B cell (primary cell): ENCODE data around the gene PLCB1. TPM values are rescaled to one million over a fixed set of nuclear protein-coding genes. Genes with fewer than 3 reads are reported as not detected.

Experiments
- ATAC-seq: fragments of 200-7000 bp; cut with Tn5 transposase; one replicate; pipeline ENCODE4 v1.10.0; 2021; ENCODE audit warnings: low read depth, mild to moderate bottlenecking, moderate number of reproducible peaks, moderate library complexity
- CTCF ChIA-PET: fragments of 350-600 bp; sonication (Branson Sonifier 250); formaldehyde crosslinking; loops from one replicate; lab custom pipeline; 2021; ENCODE audit warnings: antibody characterized with exemption, inconsistent platforms; lab: Charles Lee
- POLR2A ChIA-PET: fragments of 350-600 bp; sonication (Branson Sonifier 250); formaldehyde crosslinking; loops from one replicate; lab custom pipeline; 2021; ENCODE audit warnings: antibody characterized with exemption; lab: Charles Lee
- DNase-seq: peaks from one replicate; pipeline ENCODE4 v3.0.0; 2013
- H2AFZ ChIP-seq: 2 replicates; pipeline ENCODE4 v1.6.1; 2012; ENCODE audit warnings: mild to moderate bottlenecking, low read depth, low read length; ENCODE audit not compliant: insufficient read depth, poor library complexity, severe bottlenecking
- H3K27ac ChIP-seq, 2 donors: 1 replicate in 1 of 2; 2 replicates in 1 of 2; pipeline ENCODE4 v1.5.1; 2012 to 2013; ENCODE audit warnings: low read length in 2 of 2, mild to moderate bottlenecking in 2 of 2, moderate library complexity in 1 of 2
- H3K27me3 ChIP-seq, 4 experiments: fragments of 200-600 bp in 1 of 4; sonication (generic) in 1 of 4; replicated peaks in 1 of 4; 1 replicate in 2 of 4; 2 replicates in 2 of 4; pipeline versions ENCODE4 v1.6.1 to v1.7.0; 2013 to 2016; ENCODE audit warnings: low read length in 3 of 4, mild to moderate bottlenecking in 2 of 4, mixed read lengths in 1 of 4, moderate library complexity in 1 of 4; ENCODE audit not compliant: insufficient read depth in 4 of 4, control insufficient read depth in 3 of 4; ENCODE audit errors: control extremely low read depth in 1 of 4
- H3K36me3 ChIP-seq, 2 experiments: replicated peaks in 1 of 2; 1 replicate in 1 of 2; 2 replicates in 1 of 2; pipeline versions ENCODE4 v1.6.1 to v1.7.1; 2013; ENCODE audit warnings: low read length in 1 of 2; ENCODE audit not compliant: insufficient read depth in 2 of 2, control insufficient read depth in 1 of 2; ENCODE audit errors: control extremely low read depth in 1 of 2, extremely low read depth in 1 of 2
- H3K4me1 ChIP-seq, 2 donors: fragments of 200-600 bp in 1 of 2; sonication (generic) in 1 of 2; 1 replicate in 1 of 2; 2 replicates in 1 of 2; pipeline versions ENCODE4 v1.5.1 to v1.6.1; 2013 to 2017; ENCODE audit warnings: low read length in 2 of 2; ENCODE audit not compliant: control insufficient read depth in 2 of 2, insufficient read depth in 2 of 2
- H3K4me2 ChIP-seq: replicated peaks from 2 replicates; pipeline ENCODE3; 2012; ENCODE audit warnings: mild to moderate bottlenecking, low read depth, low read length; ENCODE audit not compliant: poor library complexity, severe bottlenecking
- H3K4me3 ChIP-seq, 5 experiments: fragments of 200-600 bp in 1 of 5; sonication (generic) in 1 of 5; 1 replicate in 3 of 5; 2 replicates in 2 of 5; pipeline versions ENCODE4 v1.5.1 to v1.7.0; 2011 to 2016; ENCODE audit warnings: low read length in 4 of 5, mild to moderate bottlenecking in 4 of 5, low read depth in 2 of 5, control low read depth in 1 of 5, moderate library complexity in 1 of 5; ENCODE audit not compliant: insufficient read depth in 1 of 5; ENCODE audit errors: control extremely low read depth in 1 of 5, extremely low read depth in 1 of 5
- H3K79me2 ChIP-seq: fragments of 200-600 bp; sonication (generic); one replicate; pipeline ENCODE4 v1.6.0; 2016; ENCODE audit warnings: low read length; ENCODE audit not compliant: control insufficient read depth, insufficient read depth
- H3K9ac ChIP-seq: fragments of 200-600 bp; sonication (generic); 2 replicates; pipeline ENCODE4 v1.6.1; 2017; ENCODE audit warnings: mild to moderate bottlenecking, low read length, moderate library complexity
- H3K9me3 ChIP-seq, 3 donors: one replicate each; pipeline versions ENCODE4 v1.6.1 to v1.7.1; 2013; ENCODE audit warnings: low read length in 2 of 3; ENCODE audit not compliant: control insufficient read depth in 2 of 3, insufficient read depth in 1 of 3; ENCODE audit errors: control extremely low read depth in 1 of 3
- H4K20me1 ChIP-seq: 2 replicates; pipeline ENCODE4 v1.6.0; 2012; ENCODE audit warnings: mild to moderate bottlenecking, low read length; ENCODE audit not compliant: insufficient read depth, control insufficient read depth, poor library complexity, severe bottlenecking
- H3K27ac Mint-ChIP-seq: one replicate; pipeline ENCODE4 v1.8.0; 2021; ENCODE audit warnings: mixed read lengths
- H3K27me3 Mint-ChIP-seq: one replicate; pipeline ENCODE4 v1.8.0; 2021; ENCODE audit warnings: mixed read lengths
- H3K4me1 Mint-ChIP-seq: one replicate; pipeline ENCODE4 v1.8.0; 2021; ENCODE audit warnings: mixed read lengths
- H3K4me3 Mint-ChIP-seq: one replicate; pipeline ENCODE4 v1.8.0; 2021; ENCODE audit warnings: mixed read lengths
- H3K9me3 Mint-ChIP-seq: one replicate; pipeline ENCODE4 v1.8.0; 2022; ENCODE audit warnings: mixed read lengths; ENCODE audit not compliant: insufficient read depth
- EZH2 ChIP-seq: IDR thresholded peaks from 2 replicates; pipeline ENCODE4 v1.6.1; 2012; ENCODE audit warnings: borderline replicate concordance, low read depth, mild to moderate bottlenecking, moderate library complexity, low read length; ENCODE audit not compliant: insufficient read depth, poor library complexity, severe bottlenecking
- WGBS: methylation state at CpG from one replicate; pipeline ENCODE4 v1.1.5; 2013; ENCODE audit warnings: missing lambda C conversion rate; ENCODE audit not compliant: insufficient coverage; 5-methylcytosine and 5-hydroxymethylcytosine counted together
- intact Hi-C: fragments of 100-400 bp; cut with micrococcal nuclease; formaldehyde crosslinking; loops from one replicate; pipeline ENCODE4 v1.10.0; 2022
- polyA plus RNA-seq: library from polyadenylated mRNA; depleted of rRNA; stranded (reverse); fragments of >200 nt; gene quantifications from 2 replicates; pipeline ENCODE4 v1.2.3, GENCODE V29; 2012
- total RNA-seq, 2 donors: library from RNA; stranded (reverse); fragments of 120-200 nt in 1 of 2; gene quantifications; 1 replicate in 1 of 2; 2 replicates in 1 of 2; pipeline versions ENCODE4 v1.2.3 to v1.2.4, GENCODE V29; 2013 to 2022
- TF ChIP-seq, protein P1 (sequence below): fragments of 200-600 bp; IDR thresholded peaks from one replicate; pipeline ENCODE4 v1.8.0; 2022; ENCODE audit warnings: antibody characterized with exemption, mild to moderate bottlenecking

PLCB1 gene
- total and polyA plus RNA-seq, 2 donors (not counting 1 experiment from before 2014, with no cell fraction given) = 0.18 to 0.47 TPM

DNA sequence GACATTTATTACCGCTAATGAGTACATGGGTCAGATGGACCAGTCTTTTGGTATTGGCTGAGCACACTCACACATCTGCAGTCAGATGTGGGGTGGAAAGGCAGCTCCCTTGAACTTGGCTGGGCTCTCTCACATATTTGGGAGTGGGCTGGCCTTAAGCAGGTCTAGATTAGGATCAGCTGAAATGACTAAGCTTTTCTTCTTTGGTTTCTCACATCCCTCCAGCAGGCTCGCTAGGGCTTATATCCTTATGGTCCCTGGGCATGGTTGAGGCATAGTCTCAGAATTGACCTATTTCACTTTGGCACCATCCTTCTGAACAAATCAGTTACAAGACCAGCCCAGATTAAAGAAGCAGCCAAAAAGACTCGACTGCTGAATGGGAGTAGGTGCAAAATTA is 14.4 kb upstream of the PLCB1 start:
- DNase-seq (no peak), ATAC-seq (no peak)
- intact Hi-C loops = no loop called here
- Histone ChIP-seq H3K27ac (no peak overlapping the region), H4K20me1 (no peaks in the 10 kb centered on the region), H3K4me1 (no peaks in the 10 kb centered on the region), H2AFZ (no peak overlapping the region), H3K27me3 (no peaks in the 10 kb centered on the region), H3K4me2 (no peak overlapping the region), H3K9ac (no peak overlapping the region), H3K79me2 (no peaks in the 10 kb centered on the region), H3K4me3 (no peak overlapping the region), H3K36me3 (no peaks in the 10 kb centered on the region), H3K9me3 (no peaks in the 10 kb centered on the region)
- Mint-ChIP-seq H3K27me3 (no peaks in the 10 kb centered on the region), H3K27ac (no peak overlapping the region), H3K4me1 (no peaks in the 10 kb centered on the region), H3K9me3 (no peaks in the 10 kb centered on the region), H3K4me3 (no peak overlapping the region)
- ChIA-PET POLR2A (no interaction called here), CTCF (no interaction called here)
- TF ChIP-seq, protein P1, sequence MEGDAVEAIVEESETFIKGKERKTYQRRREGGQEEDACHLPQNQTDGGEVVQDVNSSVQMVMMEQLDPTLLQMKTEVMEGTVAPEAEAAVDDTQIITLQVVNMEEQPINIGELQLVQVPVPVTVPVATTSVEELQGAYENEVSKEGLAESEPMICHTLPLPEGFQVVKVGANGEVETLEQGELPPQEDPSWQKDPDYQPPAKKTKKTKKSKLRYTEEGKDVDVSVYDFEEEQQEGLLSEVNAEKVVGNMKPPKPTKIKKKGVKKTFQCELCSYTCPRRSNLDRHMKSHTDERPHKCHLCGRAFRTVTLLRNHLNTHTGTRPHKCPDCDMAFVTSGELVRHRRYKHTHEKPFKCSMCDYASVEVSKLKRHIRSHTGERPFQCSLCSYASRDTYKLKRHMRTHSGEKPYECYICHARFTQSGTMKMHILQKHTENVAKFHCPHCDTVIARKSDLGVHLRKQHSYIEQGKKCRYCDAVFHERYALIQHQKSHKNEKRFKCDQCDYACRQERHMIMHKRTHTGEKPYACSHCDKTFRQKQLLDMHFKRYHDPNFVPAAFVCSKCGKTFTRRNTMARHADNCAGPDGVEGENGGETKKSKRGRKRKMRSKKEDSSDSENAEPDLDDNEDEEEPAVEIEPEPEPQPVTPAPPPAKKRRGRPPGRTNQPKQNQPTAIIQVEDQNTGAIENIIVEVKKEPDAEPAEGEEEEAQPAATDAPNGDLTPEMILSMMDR = no peak
- no peak for TF ChIP-seq EZH2
- WGBS = 100% methylated on average over 1 of the region's 3 CpGs

- H3K4me3 Mint-ChIP-seq = no peak overlapping the region
- no peak overlapping the region for H3K27ac Mint-ChIP-seq
- Histone ChIP-seq H3K27me3 (no peaks in the 10 kb centered on the region), H3K4me2 (no peak overlapping the region), H3K4me3 (no peak overlapping the region), H3K79me2 (no peaks in the 10 kb centered on the region), H3K27ac (no peak overlapping the region), H4K20me1 (no peaks in the 10 kb centered on the region), H3K4me1 (no peaks in the 10 kb centered on the region), H3K9me3 (no peaks in the 10 kb centered on the region), H3K9ac (no peak overlapping the region), H3K36me3 (no peaks in the 10 kb centered on the region), H2AFZ (no peak overlapping the region)
- DNase-seq (no peak), ATAC-seq (no peak)
- WGBS = 100% methylated on average over 1 of the region's 1 CpG
- no peaks in the 10 kb centered on the region for H3K4me1 Mint-ChIP-seq
- CTCF ChIA-PET = no interaction called here
- no peaks in the 10 kb centered on the region for H3K9me3 Mint-ChIP-seq
- intact Hi-C loops = no loop called here
- POLR2A ChIA-PET = no interaction called here
- TF ChIP-seq EZH2 = no peak
- TF ChIP-seq, protein P1 = no peak
- H3K27me3 Mint-ChIP-seq = no peaks in the 10 kb centered on the region
These were observed 14.0 kb upstream of the PLCB1 start for GRCh38 chr20:8118039-8118438.
